ENCODE data around the gene UFD1.

DNA sequence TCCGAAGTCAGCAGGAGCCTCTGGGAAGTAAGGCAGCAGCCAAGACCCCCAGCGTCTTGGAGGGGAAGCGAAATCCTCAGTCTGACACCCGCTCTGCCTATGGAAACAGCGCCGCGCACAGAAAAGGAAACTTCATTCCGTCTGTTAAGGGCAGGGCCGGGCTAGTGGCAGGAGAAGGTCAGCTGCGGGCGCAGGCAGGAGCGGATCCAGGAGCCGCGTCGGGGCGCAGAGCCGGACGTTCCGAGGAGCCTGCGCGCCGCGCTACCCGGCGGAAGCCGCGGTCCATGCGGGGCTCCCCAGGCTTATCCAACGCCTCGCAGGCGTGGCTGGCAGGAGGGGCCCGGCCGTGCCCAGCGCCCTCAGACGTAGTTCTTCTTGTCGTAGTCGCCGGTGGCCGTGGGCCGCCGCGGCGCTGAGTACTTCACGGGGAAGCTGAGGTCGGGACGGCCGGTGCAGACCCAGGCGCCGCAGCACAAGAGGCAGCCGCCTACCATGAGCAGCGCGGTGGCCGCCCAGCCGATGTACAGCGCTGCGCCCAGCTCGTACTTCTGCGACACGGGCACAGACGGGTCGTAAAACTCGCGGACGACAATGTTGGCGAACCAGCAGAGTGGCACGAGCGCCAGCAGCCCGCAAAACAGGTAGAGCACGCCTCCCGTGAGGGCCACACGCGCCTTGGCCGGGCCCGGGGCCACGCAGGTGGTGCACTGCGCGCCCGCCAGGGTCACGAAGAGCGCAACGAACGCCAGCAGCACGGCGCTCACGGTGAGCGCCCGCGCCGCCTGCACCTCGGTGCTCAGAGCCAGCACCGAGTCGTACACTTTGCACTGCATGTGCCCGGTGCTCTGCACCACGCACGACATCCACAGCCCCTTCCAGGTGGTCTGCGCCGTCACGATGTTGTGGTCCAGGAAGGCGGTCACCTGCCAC lies 44.5 kb upstream of the UFD1 start:
- TF ChIP-seq POLR2A (IDR thresholded peaks at IDR 0.05) (no peak), CTCF (IDR thresholded peaks at IDR 0.05) (no peak)
